Measurements from ENCODE around the gene RPL36. TPM values are rescaled to one million over a fixed set of nuclear protein-coding genes. Genes with fewer than 3 reads are reported as not detected.
"Not testable (repeated sequence)": the region's sequence is repeated elsewhere in the genome, so short reads cannot be mapped to it uniquely, and the experiment has no call there.

The RPL36 gene
- total RNA-seq, 4 donors from 2014 or later: 572 to 1,565 (median 1,059) TPM

DNA sequence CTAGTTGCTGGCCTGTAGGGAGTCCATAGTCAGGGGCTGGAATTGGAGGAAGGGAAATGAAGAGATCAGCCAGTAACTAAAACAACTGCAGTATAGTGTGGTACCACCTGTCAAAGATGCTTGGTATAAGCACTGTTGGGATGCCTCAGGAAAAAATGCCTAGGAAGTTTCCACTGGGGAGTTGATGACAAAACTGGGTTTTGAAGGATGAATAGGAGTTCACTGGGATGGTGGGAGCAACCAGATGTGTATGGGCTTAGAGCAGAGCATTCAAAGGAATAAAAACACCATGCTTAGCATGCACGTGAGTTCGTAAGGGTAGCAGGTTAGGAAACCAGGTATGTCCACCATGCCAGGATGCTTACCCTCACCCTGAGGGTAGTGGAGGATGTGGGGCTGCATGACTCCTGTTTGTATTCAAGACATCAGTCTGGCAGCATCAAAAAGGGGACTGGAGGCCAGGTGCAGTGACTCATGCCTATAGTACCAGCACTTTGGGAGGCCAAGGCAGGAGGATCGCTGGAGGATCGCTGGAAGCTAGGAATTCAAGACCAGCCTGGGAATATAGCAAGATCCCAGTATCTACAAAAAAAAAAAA lies 37.5 kb downstream of the RPL36 start:
- intact Hi-C loops (cut with DNase I): no loop called here
- Histone ChIP-seq H3K27ac (no peak overlapping the region), H3K4me1 (no peaks in the 10 kb centered on the region), H3K36me3 (no peaks in the 10 kb centered on the region), H3K27me3 (no peaks in the 10 kb centered on the region), H3K4me3 (no peak overlapping the region), H3K9me3 (peaks cover 0 to 11% (median 0%) of the 10 kb centered on the region in 3 donors)
- no peak for DNase-seq
- 79 to 96% methylated on average over 2 to 4 of the region's 4 CpGs for WGBS, 2 donors
- no peak for TF ChIP-seq POLR2A (IDR thresholded peaks at IDR 0.05)

DNA sequence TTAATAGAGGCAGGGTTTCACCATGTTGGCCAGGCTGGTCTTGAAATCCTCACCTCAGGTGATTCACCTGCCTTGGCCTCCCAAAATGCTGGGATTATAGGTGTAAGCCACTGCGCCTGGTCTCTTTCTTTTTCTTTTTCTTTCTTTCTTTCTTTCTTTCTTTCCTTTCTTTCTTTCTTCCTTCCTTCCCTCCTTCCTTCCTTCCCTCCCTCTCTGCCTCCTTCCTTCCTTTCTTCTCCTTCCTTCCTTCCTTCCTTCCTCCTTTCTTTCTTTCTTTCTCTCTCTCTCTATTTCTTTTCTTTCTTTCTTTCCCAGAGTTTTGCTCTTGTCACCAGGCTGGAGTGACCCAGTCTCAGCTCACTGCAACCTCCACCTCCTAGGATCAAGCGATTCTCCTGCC lies 43.1 kb downstream of the RPL36 start:
- 82 to 84% methylated on average over 2 of the region's 2 CpGs for WGBS, 2 donors
- H3K4me3 ChIP-seq; DNase-seq; H3K4me1 ChIP-seq; H3K27me3 ChIP-seq; H3K36me3 ChIP-seq; H3K27ac ChIP-seq; intact Hi-C loops (cut with DNase I): not testable (repeated sequence)
- H3K9me3 ChIP-seq: peaks cover 0 to 11% (median 0%) of the 10 kb centered on the region in 3 donors

DNA sequence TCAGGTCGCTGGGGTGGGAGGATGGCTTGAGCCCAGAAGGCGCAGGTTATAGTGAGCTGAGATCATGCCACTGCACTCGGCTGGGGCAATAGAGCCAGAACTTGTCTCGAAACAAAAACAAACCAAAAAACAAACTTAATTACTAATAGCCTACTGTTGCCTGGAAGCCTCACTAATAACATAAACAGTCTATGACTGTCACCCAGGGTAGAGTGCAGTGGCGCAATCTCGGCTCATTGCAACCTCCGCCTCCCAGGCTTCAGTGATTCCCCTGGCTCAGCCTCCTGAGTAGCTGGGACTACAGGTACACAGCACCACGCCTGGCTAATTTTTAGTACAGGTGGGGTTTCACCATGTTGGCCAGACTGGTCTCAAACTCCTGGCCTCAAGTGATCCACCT lies 48.3 kb downstream of the RPL36 start:
- DNase-seq: no peak
- 65 to 69% methylated on average over 8 of the region's 8 CpGs for WGBS, 2 donors
- Histone ChIP-seq H3K4me3 (no peak overlapping the region), H3K4me1 (no peaks in the 10 kb centered on the region), H3K27me3 (peaks cover 0 to 14% (median 0%) of the 10 kb centered on the region in 4 donors), H3K27ac (no peak overlapping the region), H3K36me3 (no peaks in the 10 kb centered on the region), H3K9me3 (no peaks in the 10 kb centered on the region)
- intact Hi-C loops (cut with DNase I): no loop called here
- no peak for TF ChIP-seq POLR2A (IDR thresholded peaks at IDR 0.05)
- TF ChIP-seq, protein P1, sequence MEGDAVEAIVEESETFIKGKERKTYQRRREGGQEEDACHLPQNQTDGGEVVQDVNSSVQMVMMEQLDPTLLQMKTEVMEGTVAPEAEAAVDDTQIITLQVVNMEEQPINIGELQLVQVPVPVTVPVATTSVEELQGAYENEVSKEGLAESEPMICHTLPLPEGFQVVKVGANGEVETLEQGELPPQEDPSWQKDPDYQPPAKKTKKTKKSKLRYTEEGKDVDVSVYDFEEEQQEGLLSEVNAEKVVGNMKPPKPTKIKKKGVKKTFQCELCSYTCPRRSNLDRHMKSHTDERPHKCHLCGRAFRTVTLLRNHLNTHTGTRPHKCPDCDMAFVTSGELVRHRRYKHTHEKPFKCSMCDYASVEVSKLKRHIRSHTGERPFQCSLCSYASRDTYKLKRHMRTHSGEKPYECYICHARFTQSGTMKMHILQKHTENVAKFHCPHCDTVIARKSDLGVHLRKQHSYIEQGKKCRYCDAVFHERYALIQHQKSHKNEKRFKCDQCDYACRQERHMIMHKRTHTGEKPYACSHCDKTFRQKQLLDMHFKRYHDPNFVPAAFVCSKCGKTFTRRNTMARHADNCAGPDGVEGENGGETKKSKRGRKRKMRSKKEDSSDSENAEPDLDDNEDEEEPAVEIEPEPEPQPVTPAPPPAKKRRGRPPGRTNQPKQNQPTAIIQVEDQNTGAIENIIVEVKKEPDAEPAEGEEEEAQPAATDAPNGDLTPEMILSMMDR (IDR thresholded peaks at IDR 0.05): no peak

Other genes starting within 250 kb of the RPL36 start
- gene ZNRF4, start 234.9 kb upstream of the RPL36 start, total RNA-seq: not detected
- 10 to 100 TPM; 19.6 to 44.2 (median 28.0) TPM for gene TINCR, start 122.3 kb upstream of the RPL36 start, total RNA-seq
- gene SAFB2, start 67.5 kb upstream of the RPL36 start, total RNA-seq: 10 to 100 TPM; 11.6 to 47.3 (median 32.1) TPM
- gene SAFB, start 67.2 kb upstream of the RPL36 start, total RNA-seq: 10 to 100 TPM; 40.5 to 80.1 (median 59.2) TPM
- gene MICOS13, start 9.8 kb upstream of the RPL36 start, total RNA-seq: 10 to 100 TPM; 34.0 to 76.3 (median 48.8) TPM
- gene HSD11B1L, start 9.3 kb upstream of the RPL36 start, total RNA-seq: 1 to 10 TPM; 1.9 to 9.4 (median 8.3) TPM
- gene LONP1, start 29.9 kb downstream of the RPL36 start, total RNA-seq: 10 to 100 TPM; 38.0 to 68.5 (median 51.2) TPM
- gene CATSPERD, start 30.3 kb downstream of the RPL36 start, total RNA-seq: under 1 TPM in 1 of 4 donors, not detected in 3; 0.19 TPM
- 1 to 10 TPM; 1.3 to 5.0 (median 2.1) TPM for gene PRR22, start 94.5 kb downstream of the RPL36 start, total RNA-seq
- gene DUS3L, start 100.9 kb downstream of the RPL36 start, total RNA-seq: 10 to 100 TPM; 19.2 to 45.8 (median 39.4) TPM
- 1 to 10 TPM; 1.1 to 3.8 (median 1.4) TPM for gene NRTN, start 114.8 kb downstream of the RPL36 start, total RNA-seq
- gene FUT6, start 149.4 kb downstream of the RPL36 start, total RNA-seq: 100 to 1,000 TPM in 1 of 4 donors, 10 to 100 TPM in 3; 40.6 to 160 (median 68.9) TPM
- gene FUT3, start 161.2 kb downstream of the RPL36 start, total RNA-seq: 100 to 1,000 TPM in 2 of 4 donors, 10 to 100 TPM in 2; 51.7 to 145 (median 84.8) TPM
- not detected for gene FUT5, start 180.2 kb downstream of the RPL36 start, total RNA-seq
- 100 to 1,000 TPM; 204 to 277 (median 234) TPM for gene NDUFA11, start 213.5 kb downstream of the RPL36 start, total RNA-seq
- gene VMAC, start 214.6 kb downstream of the RPL36 start, total RNA-seq: 1 to 10 TPM; 3.1 to 8.6 (median 5.6) TPM
- gene CAPS, start 224.0 kb downstream of the RPL36 start, total RNA-seq: 10 to 100 TPM in 2 of 4 donors, 1 to 10 TPM in 2; 3.3 to 13.7 (median 7.3) TPM

All from esophagus squamous epithelium (tissue), 5 donors.